ENCODE measurements around the gene SMIM3.
"Not testable (repeated sequence)": the region's sequence is repeated elsewhere in the genome, so short reads cannot be mapped to it uniquely, and the experiment has no call there.

SMIM3 gene

DNA sequence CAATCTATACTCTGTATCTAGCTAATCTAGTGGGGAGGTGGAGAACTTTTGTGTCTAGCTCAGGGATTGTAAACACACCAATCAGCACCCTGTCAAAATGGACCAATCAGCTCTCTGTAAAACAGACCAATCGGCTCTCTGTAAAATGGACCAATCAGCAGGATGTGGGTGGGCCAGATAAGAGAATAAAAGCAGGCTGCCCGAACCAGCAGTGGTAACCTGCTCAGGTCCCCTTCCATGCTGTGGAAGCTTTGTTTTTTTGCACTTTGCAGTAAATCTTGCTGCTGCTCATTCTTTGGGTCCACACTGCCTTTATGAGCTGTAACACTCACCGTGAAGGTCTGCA lies 67.7 kb downstream of the SMIM3 start, which contains the start of gene IRGM:
IRGM (plus strand) TSS at position 214 of the 346 bp plus-strand sequence. CDS start 1,603 bp downstream, outside the sequence.
- H3K36me3 ChIP-seq (ENCODE audit: control insufficient read depth, insufficient read depth, low read length); H3K9ac ChIP-seq (ENCODE audit: low read depth, low read length); H3K4me3 ChIP-seq (ENCODE audit: low read depth, low read length); H3K27me3 ChIP-seq (ENCODE audit: control insufficient read depth, insufficient read depth, low read length); H3K9me3 ChIP-seq (ENCODE audit: control insufficient read depth, insufficient read depth, low read length); H3K27ac ChIP-seq (ENCODE audit: low read depth, low read length); H3K4me1 ChIP-seq (ENCODE audit: control insufficient read depth, insufficient read depth, low read length): not testable (repeated sequence)

Data from HUES48 (cell line).